Memory B cell (primary cell): ENCODE measurements around the gene NETO1.

Source experiments
- ATAC-seq: fragments of 150-1000 bp; cut with Tn5 transposase; 2 replicates; pipeline ENCODE4 v1.10.0; 2021; ENCODE audit warnings: low read depth, mild to moderate bottlenecking, moderate library complexity
- DNase-seq, 2 donors: peaks; one replicate each; pipeline ENCODE4 v3.0.0; 2022; ENCODE audit warnings: low spot score in 2 of 2
- H3K27ac Mint-ChIP-seq: one replicate; pipeline ENCODE4 v1.8.0; 2022; ENCODE audit warnings: mild to moderate bottlenecking, moderate library complexity, mixed read lengths
- H3K27me3 Mint-ChIP-seq: one replicate; pipeline ENCODE4 v1.8.0; 2022; ENCODE audit warnings: mixed read lengths
- H3K36me3 Mint-ChIP-seq: one replicate; pipeline ENCODE4 v1.8.0; 2022; ENCODE audit warnings: mild to moderate bottlenecking, mixed read lengths
- H3K4me1 Mint-ChIP-seq: one replicate; pipeline ENCODE4 v1.8.0; 2022; ENCODE audit warnings: mixed read lengths
- H3K4me3 Mint-ChIP-seq: one replicate; pipeline ENCODE4 v1.8.0; 2022; ENCODE audit warnings: mild to moderate bottlenecking, moderate library complexity, mixed read lengths
- H3K9me3 Mint-ChIP-seq: one replicate; pipeline ENCODE4 v1.8.0; 2022; ENCODE audit warnings: mixed read lengths

Gene NETO1

DNA sequence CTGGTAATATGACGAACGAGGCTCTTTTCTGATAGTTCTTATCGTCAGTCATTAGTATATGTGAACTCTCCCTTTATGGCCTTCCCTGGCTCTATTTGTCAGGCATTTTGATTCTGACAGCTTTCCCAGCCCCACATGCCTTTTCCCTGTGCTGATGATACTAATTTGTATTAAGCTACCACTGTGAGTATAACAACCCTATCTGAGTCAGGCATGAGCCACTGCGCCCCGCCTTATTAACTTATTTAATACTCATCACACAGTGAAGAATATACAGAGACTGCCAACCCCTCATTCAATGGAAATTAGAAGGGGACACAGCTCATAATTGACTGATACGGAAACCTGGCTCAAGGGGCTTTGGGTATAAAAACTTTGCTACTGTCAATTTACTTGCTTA lies 140.0 kb downstream of the NETO1 start:
- Mint-ChIP-seq H3K27me3 (peaks cover 2% of the 10 kb centered on the region), H3K9me3 (no peaks in the 10 kb centered on the region), H3K4me1 (no peaks in the 10 kb centered on the region), H3K4me3 (no peak overlapping the region), H3K27ac (no peak overlapping the region), H3K36me3 (no peaks in the 10 kb centered on the region)
- DNase-seq (no peak), ATAC-seq (no peak)

DNA sequence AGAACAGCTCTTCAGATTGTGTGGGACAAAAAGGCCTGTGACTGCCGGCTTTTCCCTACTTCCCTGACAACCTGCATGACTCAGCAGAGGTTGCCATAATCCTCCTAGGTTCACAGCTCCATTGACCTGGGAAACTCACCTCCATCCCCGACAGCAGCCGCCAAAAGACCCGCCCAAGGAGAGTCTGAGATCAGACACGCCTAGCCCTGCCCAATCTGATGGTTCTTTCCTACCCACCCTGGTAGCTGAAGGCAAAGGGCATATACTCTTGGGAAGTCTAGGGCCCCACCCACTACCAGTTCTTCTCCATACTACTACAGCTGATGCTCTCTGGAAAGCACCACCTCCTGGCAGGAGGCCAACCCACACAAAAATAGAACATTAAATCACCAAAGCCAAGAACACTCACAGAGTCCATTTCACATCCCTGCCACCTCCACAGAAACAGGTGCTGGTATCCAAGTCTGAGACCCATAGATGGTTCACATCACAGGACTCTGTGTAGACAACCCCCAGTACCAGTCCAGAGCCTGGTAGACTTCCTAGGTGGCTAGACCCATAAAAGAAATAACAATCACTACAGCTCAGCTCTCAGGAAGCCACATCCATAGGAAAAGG lies 140.6 kb downstream of the NETO1 start:
- no peaks in the 10 kb centered on the region for H3K4me1 Mint-ChIP-seq
- ATAC-seq: no peak
- DNase-seq: no peak
- no peaks in the 10 kb centered on the region for H3K9me3 Mint-ChIP-seq
- no peak overlapping the region for H3K27ac Mint-ChIP-seq
- peaks cover 2% of the 10 kb centered on the region for H3K27me3 Mint-ChIP-seq
- H3K36me3 Mint-ChIP-seq: no peaks in the 10 kb centered on the region
- no peak overlapping the region for H3K4me3 Mint-ChIP-seq

DNA sequence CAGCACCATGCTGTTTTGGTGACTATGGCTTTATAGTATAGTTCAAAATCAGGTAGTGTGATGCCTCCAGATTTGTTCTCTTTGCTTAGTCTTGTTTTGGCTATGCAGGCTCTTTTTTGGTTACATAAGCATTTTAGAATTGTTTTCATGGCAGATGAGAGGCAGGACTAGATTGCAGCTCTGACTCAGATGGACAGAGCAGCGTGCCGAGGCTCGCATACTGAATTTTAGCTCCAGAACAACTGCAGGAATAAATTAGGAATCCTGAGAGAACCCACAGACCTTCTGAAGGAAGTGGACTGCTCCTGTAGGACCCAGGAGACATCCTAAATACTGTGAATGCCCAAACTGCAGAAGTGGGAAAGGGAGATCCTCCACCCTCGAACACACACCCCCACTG lies 141.6 kb downstream of the NETO1 start:
- Mint-ChIP-seq H3K9me3 (no peaks in the 10 kb centered on the region), H3K27me3 (peaks cover 2% of the 10 kb centered on the region), H3K4me1 (no peaks in the 10 kb centered on the region), H3K27ac (no peak overlapping the region), H3K36me3 (no peaks in the 10 kb centered on the region), H3K4me3 (no peak overlapping the region)
- no peak for ATAC-seq
- DNase-seq: no peak

DNA sequence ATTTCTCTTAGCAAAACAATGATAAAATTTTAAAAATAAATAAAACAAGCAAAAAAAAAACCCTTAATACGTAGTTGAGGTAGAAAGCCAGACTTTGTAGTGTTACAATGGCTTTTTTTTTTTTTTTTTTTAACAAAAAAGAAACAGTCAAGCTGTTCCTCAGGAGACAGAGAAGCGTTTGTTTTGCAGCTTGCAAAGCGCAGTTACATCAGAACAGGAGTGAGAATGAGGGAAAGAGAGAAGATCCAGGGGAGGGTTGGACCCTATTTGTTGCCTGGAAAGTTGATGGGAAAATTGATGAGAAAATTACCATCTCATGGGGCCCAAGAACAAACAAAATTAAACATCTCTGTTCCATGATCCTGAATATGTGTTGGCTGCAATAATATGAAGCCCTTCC lies 146.5 kb downstream of the NETO1 start:
- H3K4me1 Mint-ChIP-seq: no peaks in the 10 kb centered on the region
- H3K27ac Mint-ChIP-seq: no peak overlapping the region

DNA sequence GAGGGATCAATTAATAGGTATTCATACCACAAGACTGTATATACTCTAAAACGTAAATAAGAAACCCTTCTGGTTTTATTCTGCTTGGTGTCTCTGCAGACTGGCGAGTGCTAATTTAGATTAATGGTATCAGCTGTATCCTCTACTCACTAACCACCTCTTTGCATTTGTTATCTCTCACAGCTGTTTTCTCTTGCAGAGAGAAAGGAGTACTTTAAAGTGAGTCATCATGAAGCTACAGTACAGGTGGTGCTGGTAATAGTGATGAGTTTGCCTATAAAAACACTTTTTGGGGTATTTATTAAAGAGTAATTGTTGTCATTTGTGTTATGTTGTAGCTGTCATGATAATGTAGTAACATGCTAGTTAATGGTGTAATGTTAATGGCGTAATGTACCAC lies 147.7 kb downstream of the NETO1 start:
- DNase-seq (no peak), ATAC-seq (no peak)
- no peaks in the 10 kb centered on the region for H3K27me3 Mint-ChIP-seq
- peaks cover 2% of the 10 kb centered on the region for H3K9me3 Mint-ChIP-seq
- no peak overlapping the region for H3K27ac Mint-ChIP-seq
- H3K36me3 Mint-ChIP-seq: no peaks in the 10 kb centered on the region
- no peak overlapping the region for H3K4me3 Mint-ChIP-seq
- H3K4me1 Mint-ChIP-seq: no peaks in the 10 kb centered on the region

More for the DNA sequence above, 146.5 kb downstream of the NETO1 start:
- DNase-seq: no peak
- peaks cover 2% of the 10 kb centered on the region for H3K9me3 Mint-ChIP-seq
- H3K4me3 Mint-ChIP-seq: no peak overlapping the region
- no peak for ATAC-seq
- no peaks in the 10 kb centered on the region for H3K36me3 Mint-ChIP-seq
- no peaks in the 10 kb centered on the region for H3K27me3 Mint-ChIP-seq

DNA sequence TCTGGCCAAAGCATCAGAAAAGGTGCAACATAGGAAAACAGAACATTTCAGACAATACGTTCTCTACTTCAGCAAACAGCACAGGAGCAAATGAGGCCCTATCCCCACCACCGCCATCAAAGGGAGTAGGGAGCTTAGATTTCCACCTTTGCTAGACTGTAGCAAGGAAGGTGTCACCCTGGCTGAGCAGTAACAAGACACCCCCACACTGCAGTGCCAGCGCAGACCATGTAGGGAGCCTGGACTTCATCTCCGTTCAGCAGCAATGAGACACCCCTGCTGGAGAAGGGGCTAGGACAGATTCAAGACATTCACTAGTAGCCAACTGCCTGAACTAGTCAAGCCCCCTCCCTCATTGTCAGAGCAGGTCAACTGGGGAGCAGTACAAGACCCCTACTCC lies 163.6 kb downstream of the NETO1 start:
- no peak overlapping the region for H3K27ac Mint-ChIP-seq
- no peaks in the 10 kb centered on the region for H3K27me3 Mint-ChIP-seq
- H3K4me1 Mint-ChIP-seq: no peaks in the 10 kb centered on the region
- no peak for ATAC-seq
- no peaks in the 10 kb centered on the region for H3K36me3 Mint-ChIP-seq
- DNase-seq: no peak
- H3K4me3 Mint-ChIP-seq: no peak overlapping the region
- no peaks in the 10 kb centered on the region for H3K9me3 Mint-ChIP-seq

DNA sequence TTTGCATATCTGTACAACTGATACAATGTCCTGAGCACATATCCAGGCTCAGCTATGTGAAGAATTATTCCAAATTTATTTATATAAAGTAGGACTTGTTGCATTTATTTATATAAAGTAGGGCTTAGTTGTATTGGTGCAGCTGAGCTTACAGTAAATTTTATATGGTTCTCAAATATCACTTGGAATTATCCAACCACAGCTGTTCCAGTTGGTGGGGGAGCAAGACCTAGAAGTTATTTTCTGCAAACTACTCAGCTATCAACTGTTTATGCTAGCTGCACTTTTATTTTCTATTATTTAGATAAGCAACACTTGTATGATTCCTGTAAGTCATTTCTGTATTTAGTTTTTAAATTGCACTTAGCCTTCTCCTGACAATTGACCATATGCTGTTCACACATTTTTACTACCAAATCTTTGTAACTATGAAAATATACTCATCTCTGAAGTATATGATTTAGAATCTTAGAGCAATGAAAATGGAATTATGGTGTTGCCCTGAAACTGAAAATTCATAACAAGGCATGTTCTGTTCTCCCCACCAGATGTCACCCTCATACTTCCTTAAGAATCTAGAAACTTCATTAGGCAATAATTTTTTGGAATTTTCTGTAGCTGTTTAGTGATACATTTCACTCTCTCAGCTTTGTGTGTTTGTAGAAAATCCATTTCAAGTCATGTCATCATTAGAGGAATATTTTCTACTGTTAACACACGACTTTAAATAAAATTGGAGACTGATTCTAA lies 166.7 kb downstream of the NETO1 start:
- Mint-ChIP-seq H3K36me3 (no peaks in the 10 kb centered on the region), H3K27ac (no peak overlapping the region), H3K9me3 (no peaks in the 10 kb centered on the region), H3K27me3 (no peaks in the 10 kb centered on the region), H3K4me3 (no peak overlapping the region), H3K4me1 (no peaks in the 10 kb centered on the region)
- no peak for ATAC-seq
- DNase-seq: no peak

DNA sequence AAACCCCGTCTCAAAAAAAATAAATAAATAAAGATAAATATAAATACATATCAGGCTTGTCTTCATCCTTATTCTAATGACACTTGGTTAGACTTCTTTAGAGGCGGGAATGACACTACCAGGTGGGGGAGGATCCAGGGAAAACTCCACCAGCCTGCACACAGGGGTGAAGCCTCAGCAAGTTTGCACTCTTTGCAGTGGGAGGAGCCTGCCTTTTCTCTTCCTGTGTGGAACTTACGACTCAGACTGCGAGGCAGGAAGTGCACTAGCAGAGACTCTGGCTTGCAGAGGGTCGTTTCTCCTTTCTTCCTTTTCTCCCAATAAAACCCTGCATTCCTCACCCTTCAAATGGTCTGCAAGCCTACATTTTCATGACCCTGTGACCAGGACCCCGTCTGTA lies 170.1 kb downstream of the NETO1 start:
- H3K27me3 Mint-ChIP-seq: no peaks in the 10 kb centered on the region
- no peak overlapping the region for H3K4me3 Mint-ChIP-seq
- H3K27ac Mint-ChIP-seq: no peak overlapping the region
- ATAC-seq (no peak), DNase-seq (no peak)
- no peaks in the 10 kb centered on the region for H3K9me3 Mint-ChIP-seq
- no peaks in the 10 kb centered on the region for H3K36me3 Mint-ChIP-seq
- H3K4me1 Mint-ChIP-seq: no peaks in the 10 kb centered on the region

DNA sequence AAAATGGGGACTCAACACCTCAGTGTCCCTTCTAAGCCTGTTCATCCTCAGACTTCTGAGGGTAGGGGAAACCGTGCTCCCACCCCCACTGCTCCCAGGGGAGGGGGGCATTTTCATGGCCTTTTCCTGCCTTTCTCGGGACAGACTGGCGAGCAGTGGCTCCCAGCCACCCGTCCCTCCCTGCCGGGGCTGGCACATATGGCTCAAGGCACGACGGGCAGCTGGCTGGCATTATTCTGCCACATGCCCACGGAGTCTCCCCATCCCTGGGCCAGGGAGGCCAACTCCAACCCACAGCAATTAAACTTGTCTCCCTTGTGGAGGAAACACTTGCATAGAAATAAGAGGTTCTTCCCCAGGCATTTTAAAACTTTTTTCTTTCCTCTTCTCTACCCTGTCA lies 175.2 kb downstream of the NETO1 start:
- Mint-ChIP-seq H3K9me3 (no peaks in the 10 kb centered on the region), H3K27ac (no peak overlapping the region), H3K36me3 (no peaks in the 10 kb centered on the region), H3K4me3 (no peak overlapping the region), H3K4me1 (no peaks in the 10 kb centered on the region), H3K27me3 (no peaks in the 10 kb centered on the region)
- ATAC-seq (no peak), DNase-seq (no peak)
